A673 (cell line): ENCODE results near the gene ZNF18.
"Not testable (repeated sequence)": the region's sequence is repeated elsewhere in the genome, so short reads cannot be mapped to it uniquely, and the experiment has no call there.

Experiments
- CTCF ChIP-seq: fragments of 300-800, 200-600 bp; sonication (generic); conservative IDR thresholded peaks from 2 replicates; pipeline ENCODE4 v1.5.1; 2017; ENCODE audit warnings: low read depth, mild to moderate bottlenecking, antibody characterized with exemption, low read length, moderate library complexity, mixed read lengths
- EZH2 ChIP-seq: fragments of 200-600 bp; sonication (generic); IDR thresholded peaks from 2 replicates; pipeline ENCODE4 v1.6.1; 2017; ENCODE audit warnings: borderline replicate concordance, low read depth, mild to moderate bottlenecking, mixed read lengths, antibody characterized with exemption, low read length; ENCODE audit not compliant: poor library complexity, severe bottlenecking

DNA sequence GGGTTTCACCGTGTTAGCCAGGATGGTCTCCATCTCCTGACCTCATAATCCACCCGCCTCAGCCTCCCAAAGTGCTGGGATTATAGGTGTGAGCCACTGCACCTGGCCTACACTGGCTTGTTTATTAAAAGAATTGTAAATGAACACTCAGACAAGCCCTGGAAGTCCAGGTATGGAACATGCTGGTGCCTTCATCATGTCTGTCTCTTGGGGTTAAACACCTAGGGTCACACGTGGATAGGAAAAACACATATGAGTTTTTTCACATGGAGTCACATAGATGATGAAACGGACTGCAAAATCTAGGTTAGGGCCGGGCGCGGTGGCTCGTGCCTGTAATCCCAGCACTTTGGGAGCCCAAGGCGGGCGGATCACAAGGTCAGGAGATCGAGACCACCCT lies 54.2 kb downstream of the ZNF18 start:
- not testable (repeated sequence) for TF ChIP-seq CTCF, EZH2
